ENCODE data around the gene S1PR1. TPM values are rescaled to one million over a fixed set of nuclear protein-coding genes. Genes with fewer than 3 reads are reported as not detected.

The S1PR1 gene
- total RNA-seq, 6 donors from 2014 or later: 18.9 to 130 (median 76.5) TPM

DNA sequence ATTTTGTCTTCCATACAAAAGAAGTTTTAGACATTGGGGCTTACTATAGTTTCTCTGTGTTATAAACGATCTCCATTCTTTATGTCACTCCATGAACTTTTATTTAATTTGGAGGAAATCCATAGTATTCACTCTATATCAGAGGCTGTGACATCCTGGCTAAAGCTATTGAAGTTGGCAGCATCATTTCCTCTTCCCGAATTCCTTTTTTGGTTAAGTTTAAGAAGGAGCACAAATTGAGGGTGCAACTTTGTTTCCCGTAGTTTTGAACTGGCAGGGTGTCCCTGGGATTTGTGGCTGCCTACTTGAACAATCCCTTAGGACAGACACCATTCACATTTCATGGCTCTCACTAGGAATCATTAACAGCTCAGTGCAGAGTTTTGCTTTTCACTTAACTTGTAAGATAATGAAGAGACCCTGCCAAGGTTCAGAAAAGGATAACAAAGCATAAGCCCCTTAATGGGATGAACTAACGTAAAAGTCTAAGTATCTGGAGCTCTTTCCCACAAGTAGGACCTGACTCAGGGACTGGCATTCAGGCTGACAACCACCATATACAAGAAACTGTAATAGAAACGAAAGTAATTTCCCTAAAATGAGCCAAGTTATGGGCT is 13.9 kb downstream of the S1PR1 start:
- Histone ChIP-seq H3K4me1 (no peaks in the 10 kb centered on the region), H3K27ac (peak overlapping the region in 2 of 4 donors; percentile 7 to 38), H3K36me3 (no peaks in the 10 kb centered on the region), H3K9me3 (no peaks in the 10 kb centered on the region), H3K4me3 (no peak overlapping the region), H3K27me3 (no peaks in the 10 kb centered on the region)
- DNase-seq (no peak), ATAC-seq (ENCODE audit: low FRiP score in 2 of 2) (no peak)
- WGBS, 2 donors: 41 to 46% methylated on average over 5 of the region's 5 CpGs
- TF ChIP-seq POLR2A (IDR thresholded peaks at IDR 0.05) (no peak), POLR2AphosphoS5 (IDR thresholded peaks at IDR 0.05) (no peak), EP300 (IDR thresholded peaks at IDR 0.05) (no peak)
- TF ChIP-seq, protein P1, sequence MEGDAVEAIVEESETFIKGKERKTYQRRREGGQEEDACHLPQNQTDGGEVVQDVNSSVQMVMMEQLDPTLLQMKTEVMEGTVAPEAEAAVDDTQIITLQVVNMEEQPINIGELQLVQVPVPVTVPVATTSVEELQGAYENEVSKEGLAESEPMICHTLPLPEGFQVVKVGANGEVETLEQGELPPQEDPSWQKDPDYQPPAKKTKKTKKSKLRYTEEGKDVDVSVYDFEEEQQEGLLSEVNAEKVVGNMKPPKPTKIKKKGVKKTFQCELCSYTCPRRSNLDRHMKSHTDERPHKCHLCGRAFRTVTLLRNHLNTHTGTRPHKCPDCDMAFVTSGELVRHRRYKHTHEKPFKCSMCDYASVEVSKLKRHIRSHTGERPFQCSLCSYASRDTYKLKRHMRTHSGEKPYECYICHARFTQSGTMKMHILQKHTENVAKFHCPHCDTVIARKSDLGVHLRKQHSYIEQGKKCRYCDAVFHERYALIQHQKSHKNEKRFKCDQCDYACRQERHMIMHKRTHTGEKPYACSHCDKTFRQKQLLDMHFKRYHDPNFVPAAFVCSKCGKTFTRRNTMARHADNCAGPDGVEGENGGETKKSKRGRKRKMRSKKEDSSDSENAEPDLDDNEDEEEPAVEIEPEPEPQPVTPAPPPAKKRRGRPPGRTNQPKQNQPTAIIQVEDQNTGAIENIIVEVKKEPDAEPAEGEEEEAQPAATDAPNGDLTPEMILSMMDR (IDR thresholded peaks at IDR 0.05): no peak

DNA sequence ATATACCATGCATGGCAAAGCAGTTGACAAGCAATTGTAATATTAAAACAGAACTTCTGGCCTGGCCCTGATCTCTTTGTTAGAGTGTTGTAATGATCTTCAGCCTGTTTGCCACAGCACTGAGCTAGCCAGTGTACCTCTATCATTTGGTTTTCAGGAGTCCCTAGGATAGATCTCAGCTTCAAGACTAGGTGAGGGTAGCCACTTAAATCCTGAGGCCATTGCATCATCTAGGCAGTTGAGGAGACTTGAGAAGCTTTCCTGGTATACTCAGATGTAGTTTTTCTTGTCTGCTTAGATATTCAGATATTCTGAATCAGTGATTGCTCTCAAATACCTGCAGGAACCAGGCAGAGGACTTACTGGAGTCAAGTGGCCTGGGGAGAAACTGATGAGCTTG is 14.7 kb downstream of the S1PR1 start:
- H3K9me3 ChIP-seq: no peaks in the 10 kb centered on the region
- H3K36me3 ChIP-seq: no peaks in the 10 kb centered on the region
- no peaks in the 10 kb centered on the region for H3K27me3 ChIP-seq
- H3K27ac ChIP-seq: no peak overlapping the region
- no peak overlapping the region for H3K4me3 ChIP-seq
- ATAC-seq (ENCODE audit: low FRiP score in 2 of 2) (no peak), DNase-seq (no peak)
- TF ChIP-seq, protein P1 (IDR thresholded peaks at IDR 0.05): no peak
- TF ChIP-seq EP300 (IDR thresholded peaks at IDR 0.05): no peak
- no peak for TF ChIP-seq POLR2AphosphoS5 (IDR thresholded peaks at IDR 0.05)
- no peak for TF ChIP-seq POLR2A (IDR thresholded peaks at IDR 0.05)
- H3K4me1 ChIP-seq: no peaks in the 10 kb centered on the region

DNA sequence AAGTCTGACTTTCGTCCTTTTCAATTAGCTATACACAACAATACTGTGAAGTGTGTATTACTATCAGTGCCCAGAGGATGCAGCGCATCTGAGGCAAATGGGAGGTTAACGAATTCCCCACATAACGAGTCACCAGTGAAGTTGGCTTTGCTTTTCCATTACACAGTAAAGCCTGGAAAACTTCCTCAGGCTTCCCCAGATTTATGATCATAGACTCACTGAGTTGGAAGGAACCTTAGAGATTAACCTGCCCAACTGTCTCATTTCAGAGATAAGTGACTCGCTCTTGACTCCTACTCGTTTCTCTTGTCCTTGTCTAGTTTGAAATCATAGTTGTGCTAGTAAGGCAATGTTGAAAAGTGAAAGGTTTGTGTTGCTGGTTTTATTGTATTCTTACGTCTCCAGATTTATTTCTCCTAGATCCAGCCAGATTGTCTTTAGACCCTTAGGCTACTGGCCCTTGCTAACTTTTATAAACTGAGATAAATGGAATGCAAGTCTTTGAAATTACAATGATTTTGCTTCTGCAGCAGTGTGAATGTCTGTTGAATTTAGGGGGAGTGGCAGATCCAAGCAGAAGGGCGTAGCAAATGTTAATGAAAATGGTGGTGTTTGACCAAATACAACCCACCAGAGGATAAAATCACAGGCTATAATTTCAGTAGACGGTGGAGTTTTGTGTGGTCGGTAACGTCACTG is 17.3 kb downstream of the S1PR1 start:
- Histone ChIP-seq H3K4me1 (peaks cover 0 to 11% (median 2%) of the 10 kb centered on the region in 4 donors), H3K36me3 (no peaks in the 10 kb centered on the region), H3K27me3 (no peaks in the 10 kb centered on the region), H3K4me3 (no peak overlapping the region), H3K9me3 (no peaks in the 10 kb centered on the region), H3K27ac (no peak overlapping the region)
- WGBS, 2 donors: 92 to 94% methylated on average over 11 of the region's 11 CpGs
- ATAC-seq (ENCODE audit: low FRiP score in 2 of 2) (peak in 1 of 2 donors; percentile 67), DNase-seq (no peak)
- TF ChIP-seq, protein P1 (IDR thresholded peaks at IDR 0.05): no peak
- TF ChIP-seq EP300 (IDR thresholded peaks at IDR 0.05): no peak
- no peak for TF ChIP-seq POLR2A (IDR thresholded peaks at IDR 0.05)
- no peak for TF ChIP-seq POLR2AphosphoS5 (IDR thresholded peaks at IDR 0.05)

DNA sequence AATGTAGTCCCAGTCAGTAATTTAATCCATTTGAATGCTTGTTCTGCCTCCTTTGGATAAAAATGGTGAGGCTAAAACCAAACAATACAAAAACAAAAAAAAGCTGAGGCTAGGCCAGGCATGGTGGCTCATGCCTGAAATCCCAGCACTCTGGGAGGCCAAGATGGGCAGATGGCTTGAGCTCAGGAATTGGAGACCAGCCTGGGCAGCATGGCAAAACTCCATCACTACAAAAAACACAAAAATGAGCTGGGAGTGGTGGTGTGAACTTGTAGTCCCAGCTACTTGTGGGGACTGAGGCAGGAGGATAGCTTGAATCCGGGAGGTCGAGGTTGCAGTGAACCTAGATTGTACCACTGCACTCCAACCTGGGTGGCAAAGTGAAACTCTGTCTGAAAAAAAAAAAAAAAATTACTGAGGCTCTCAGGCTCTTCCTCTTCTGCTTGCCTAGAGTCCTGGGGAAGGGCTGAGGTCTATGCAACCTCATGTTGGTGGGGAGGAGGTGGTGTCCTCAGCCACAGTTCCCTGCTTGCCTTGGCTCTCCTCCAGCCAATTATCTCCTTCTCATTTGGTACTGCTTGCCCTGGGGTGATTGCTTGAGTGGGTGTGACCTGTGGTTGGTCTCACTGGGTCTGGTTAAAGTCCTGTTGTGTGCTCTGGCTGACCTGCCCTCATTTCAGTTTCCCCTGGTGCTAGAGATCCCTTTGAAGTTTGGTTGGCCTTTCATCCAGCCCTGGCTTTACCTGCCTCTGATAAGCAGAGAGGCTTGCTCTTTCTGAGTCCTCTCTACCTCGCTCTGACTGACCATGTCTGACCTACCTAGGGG is 20.9 kb downstream of the S1PR1 start:
- peak; percentile 64 to 70 for ATAC-seq (ENCODE audit: low FRiP score in 2 of 2)
- Histone ChIP-seq H3K9me3 (no peaks in the 10 kb centered on the region), H3K4me1 (peaks cover 21 to 40% (median 30%) of the 10 kb centered on the region in 4 donors), H3K4me3 (no peak overlapping the region), H3K36me3 (no peaks in the 10 kb centered on the region), H3K27ac (peak overlapping the region in 1 of 4 donors; percentile 57), H3K27me3 (no peaks in the 10 kb centered on the region)
- 71 to 83% methylated on average over 3 of the region's 3 CpGs for WGBS, 2 donors
- DNase-seq: peak in 1 of 2 donors; percentile 60
- TF ChIP-seq EP300 (IDR thresholded peaks at IDR 0.05) (no peak), POLR2A (IDR thresholded peaks at IDR 0.05) (no peak), POLR2AphosphoS5 (IDR thresholded peaks at IDR 0.05) (no peak)
- TF ChIP-seq, protein P1 (IDR thresholded peaks at IDR 0.05): no peak
